Fibroblast of peridontal ligament (primary cell): ENCODE data around the gene ARL13B.
"Not testable (repeated sequence)": the region's sequence is repeated elsewhere in the genome, so short reads cannot be mapped to it uniquely, and the experiment has no call there.

ENCODE experiments used
- DNase-seq: peaks from one replicate; pipeline ENCODE4 v3.0.0-alpha.2; 2010; ENCODE audit errors: extremely low read depth

Gene ARL13B

GRCh38 chr3:93979850-93980676 lies at the start of gene ARL13B:
TSS of gene ARL13B (plus strand) at chr3:93980155. CDS start at chr3:93980424, 269 bp downstream.
- peak; percentile 97 for DNase-seq

GRCh38 chr3:93931597-93932229 lies 48.2 kb upstream of the ARL13B start:
- no peak for DNase-seq

GRCh38 chr3:93934366-93935046 lies 45.4 kb upstream of the ARL13B start:
- no peak for DNase-seq

GRCh38 chr3:93936549-93936948 lies 43.4 kb upstream of the ARL13B start:
- no peak for DNase-seq

GRCh38 chr3:93937485-93937884 lies 42.5 kb upstream of the ARL13B start:
- not testable (repeated sequence) for DNase-seq

- not testable (repeated sequence) for DNase-seq
Observed at GRCh38 chr3:93949958-93950357, 30.0 kb upstream of the ARL13B start.

GRCh38 chr3:93961026-93961425 lies 18.9 kb upstream of the ARL13B start:
- no peak for DNase-seq

GRCh38 chr3:93961489-93961888 lies 18.5 kb upstream of the ARL13B start:
- no peak for DNase-seq

- no peak for DNase-seq
Observed at GRCh38 chr3:93962798-93963197, 17.2 kb upstream of the ARL13B start.

- DNase-seq, result not testable (repeated sequence)
Observed at GRCh38 chr3:93965106-93965505, 14.8 kb upstream of the ARL13B start.

GRCh38 chr3:93969443-93969842 lies 10.5 kb upstream of the ARL13B start:
- DNase-seq, result peak; percentile 50

GRCh38 chr3:93969997-93970396 lies 10.0 kb upstream of the ARL13B start:
- DNase-seq, result no peak

GRCh38 chr3:93973131-93974126 lies 6.5 kb upstream of the ARL13B start, which contains the start of gene PROS1:
TSS of gene PROS1 (minus strand) at chr3:93973896. CDS start at chr3:93973749, 147 bp downstream.
- DNase-seq, result peak; percentile 83

GRCh38 chr3:93981649-93982048 lies 1.7 kb downstream of the ARL13B start:
- no peak for DNase-seq

GRCh38 chr3:93983408-93983807 lies 3.5 kb downstream of the ARL13B start:
- no peak for DNase-seq

GRCh38 chr3:93984618-93985017 lies 4.7 kb downstream of the ARL13B start:
- no peak for DNase-seq

- DNase-seq, result no peak
Observed at GRCh38 chr3:93988283-93988682, 8.3 kb downstream of the ARL13B start.

- DNase-seq, result no peak
Observed at GRCh38 chr3:93988764-93989163, 8.8 kb downstream of the ARL13B start.

GRCh38 chr3:93989241-93989640 lies 9.3 kb downstream of the ARL13B start:
- DNase-seq, result no peak

GRCh38 chr3:93991631-93992030 lies 11.7 kb downstream of the ARL13B start:
- DNase-seq, result no peak

GRCh38 chr3:93992207-93992606 lies 12.3 kb downstream of the ARL13B start:
- no peak for DNase-seq
